HG02642 (cell line): ENCODE results near the gene PDIA3.
"Not testable (repeated sequence)": the region's sequence is repeated elsewhere in the genome, so short reads cannot be mapped to it uniquely, and the experiment has no call there.

Source experiments
- ATAC-seq: cut with Tn5 transposase; IDR thresholded peaks from one replicate; pipeline ENCODE4 v1.9.1; 2021; ENCODE audit warnings: mild to moderate bottlenecking; ENCODE audit not compliant: unreplicated experiment, poor library complexity

PDIA3 gene

DNA sequence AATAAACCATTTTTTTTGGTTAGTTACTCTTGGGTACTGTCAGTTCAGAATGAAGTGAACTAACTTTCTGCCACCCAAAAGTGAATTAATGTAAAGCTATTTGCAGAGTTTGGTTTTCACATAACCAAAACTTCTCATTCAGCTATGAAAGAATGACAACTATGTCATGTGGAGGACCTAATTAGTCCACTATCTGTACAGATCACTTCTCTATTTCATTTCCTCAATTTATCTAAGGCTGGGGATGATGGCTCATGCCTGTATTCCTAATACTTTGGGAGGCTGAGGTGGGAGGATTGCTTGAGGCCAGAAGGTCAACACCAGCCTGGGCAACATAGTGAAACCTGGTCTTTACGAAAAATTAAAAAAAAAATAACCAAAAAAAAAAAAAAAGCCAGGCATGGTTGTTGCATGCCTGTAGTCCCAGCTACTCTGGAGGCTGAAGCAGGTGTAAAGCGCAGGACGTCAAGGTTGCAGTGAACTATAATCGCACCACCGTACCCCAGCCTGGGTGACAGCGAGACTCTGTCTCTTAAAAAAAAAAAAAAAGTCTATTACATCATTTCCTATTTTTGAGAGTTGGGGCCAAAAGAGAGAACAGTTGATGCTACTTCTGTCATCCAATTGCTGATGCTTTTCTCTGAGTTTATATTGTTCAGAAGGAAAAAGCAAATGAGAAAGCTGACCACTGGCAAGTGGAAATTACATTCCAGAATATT is 62.9 kb downstream of the PDIA3 start:
- ATAC-seq = peak; percentile 62

DNA sequence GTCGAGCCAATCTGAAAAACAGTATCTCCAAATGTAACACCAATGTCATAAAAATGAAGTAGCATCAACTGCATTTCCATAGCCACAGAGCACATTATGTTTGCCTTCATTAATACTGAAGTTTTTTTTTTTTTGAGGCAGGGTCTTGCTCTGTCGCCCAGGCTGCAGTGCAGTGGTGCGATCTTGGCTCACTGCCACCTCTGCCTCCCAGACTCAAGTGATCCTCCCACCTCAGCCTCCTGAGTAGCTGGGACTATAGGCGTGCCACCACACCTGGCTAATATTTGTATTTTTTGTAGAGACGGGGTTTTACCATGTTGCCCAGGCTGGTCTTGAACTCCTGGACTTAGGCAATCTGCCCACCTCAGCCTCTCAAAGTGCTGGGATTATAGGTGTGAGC is 68.8 kb downstream of the PDIA3 start:
- not testable (repeated sequence) for ATAC-seq

DNA sequence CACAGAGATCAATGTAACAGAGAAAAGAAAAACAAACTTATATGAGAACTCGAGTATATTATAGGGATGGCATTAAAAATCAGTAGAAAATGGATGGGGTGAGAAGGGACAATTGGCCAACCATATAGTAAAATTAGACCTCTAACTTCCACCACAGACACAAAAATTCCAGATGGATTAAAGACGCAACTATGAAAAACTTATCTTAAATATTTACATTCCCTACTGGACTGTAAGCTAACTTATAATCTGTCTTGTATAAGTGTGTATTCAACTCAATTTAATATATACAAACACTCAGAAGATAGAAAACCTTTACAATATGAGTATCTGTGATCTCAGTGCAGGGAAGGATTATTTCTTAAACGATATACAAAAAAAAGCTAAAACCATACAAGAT is 75.3 kb downstream of the PDIA3 start:
- no peak for ATAC-seq
